ENCODE measurements around the gene CNR1.

The CNR1 gene

GRCh38 chr6:88143421-88144157, 22.6 kb downstream of the CNR1 start:
- DNase-seq (ENCODE audit: low read depth in 2 of 2) = no peak

- no peak for DNase-seq (ENCODE audit: low read depth in 2 of 2)
These were observed 23.9 kb downstream of the CNR1 start for GRCh38 chr6:88142297-88142668.

- no peak for DNase-seq (ENCODE audit: low read depth in 2 of 2)
These were observed 24.4 kb downstream of the CNR1 start for GRCh38 chr6:88141561-88142296.

GRCh38 chr6:88137915-88138314, 28.2 kb downstream of the CNR1 start:
- no peak for DNase-seq (ENCODE audit: low read depth in 2 of 2)

- DNase-seq (ENCODE audit: low read depth in 2 of 2) = no peak
These were observed 30.5 kb downstream of the CNR1 start for GRCh38 chr6:88135578-88136114.

- DNase-seq (ENCODE audit: low read depth in 2 of 2) = no peak
These were observed 31.6 kb downstream of the CNR1 start for GRCh38 chr6:88134575-88134974.

GRCh38 chr6:88133718-88134117, 32.4 kb downstream of the CNR1 start:
- no peak for DNase-seq (ENCODE audit: low read depth in 2 of 2)

- DNase-seq (ENCODE audit: low read depth in 2 of 2) = no peak
These were observed 41.1 kb downstream of the CNR1 start for GRCh38 chr6:88124925-88125557.

- DNase-seq (ENCODE audit: low read depth in 2 of 2) = no peak
These were observed 45.5 kb downstream of the CNR1 start for GRCh38 chr6:88120635-88121034.

GRCh38 chr6:88119769-88120168, 46.4 kb downstream of the CNR1 start:
- no peak for DNase-seq (ENCODE audit: low read depth in 2 of 2)

GRCh38 chr6:88116276-88116675, 49.9 kb downstream of the CNR1 start:
- DNase-seq (ENCODE audit: low read depth in 2 of 2) = no peak

- DNase-seq (ENCODE audit: low read depth in 2 of 2) = no peak
These were observed 50.8 kb downstream of the CNR1 start for GRCh38 chr6:88115307-88115706.

- no peak for DNase-seq (ENCODE audit: low read depth in 2 of 2)
These were observed 51.3 kb downstream of the CNR1 start for GRCh38 chr6:88114838-88115237.

GRCh38 chr6:88111991-88112390, 54.2 kb downstream of the CNR1 start:
- no peak for DNase-seq (ENCODE audit: low read depth in 2 of 2)

- DNase-seq (ENCODE audit: low read depth in 2 of 2) = no peak
These were observed 58.9 kb downstream of the CNR1 start for GRCh38 chr6:88107241-88107640.

- no peak for DNase-seq (ENCODE audit: low read depth in 2 of 2)
These were observed 60.3 kb downstream of the CNR1 start for GRCh38 chr6:88105741-88106340.
